HG03159 (cell line): ENCODE results near the gene ABI3BP.

ENCODE experiments used
- ATAC-seq: cut with Tn5 transposase; IDR thresholded peaks from one replicate; pipeline ENCODE4 v1.9.1; 2021; ENCODE audit warnings: mild to moderate bottlenecking, moderate library complexity; ENCODE audit not compliant: unreplicated experiment

ABI3BP gene

GRCh38 chr3:100988080-100988479, 5.1 kb downstream of the ABI3BP start:
- ATAC-seq = no peak

GRCh38 chr3:100984308-100984707, 8.9 kb downstream of the ABI3BP start:
- ATAC-seq = no peak

GRCh38 chr3:100982710-100983109, 10.5 kb downstream of the ABI3BP start:
- ATAC-seq = no peak

- no peak for ATAC-seq
Observed at GRCh38 chr3:100981164-100981911, 11.9 kb downstream of the ABI3BP start.

GRCh38 chr3:100978011-100978659, 15.1 kb downstream of the ABI3BP start:
- no peak for ATAC-seq

DNA sequence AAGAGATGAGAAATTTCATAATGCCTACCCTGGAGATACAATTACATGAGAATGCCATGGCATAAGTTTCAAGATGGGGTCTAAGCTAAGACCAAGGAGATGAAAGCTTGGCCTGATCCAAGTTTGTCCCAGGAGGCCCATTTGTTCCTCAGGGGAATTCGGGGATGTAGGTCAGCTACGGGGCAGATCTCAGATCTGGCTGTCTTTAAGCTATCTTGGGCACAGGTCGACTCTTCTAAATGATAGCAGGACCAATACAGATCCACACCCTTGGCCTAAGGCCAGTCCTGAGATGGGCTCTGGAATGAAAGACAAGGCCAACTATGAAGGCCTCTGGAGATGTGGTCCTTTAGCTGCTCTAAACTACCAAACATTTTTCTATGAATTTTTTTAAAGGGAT, 16.6 kb downstream of the ABI3BP start:
- no peak for ATAC-seq

GRCh38 chr3:100975714-100976113, 17.5 kb downstream of the ABI3BP start:
- no peak for ATAC-seq

DNA sequence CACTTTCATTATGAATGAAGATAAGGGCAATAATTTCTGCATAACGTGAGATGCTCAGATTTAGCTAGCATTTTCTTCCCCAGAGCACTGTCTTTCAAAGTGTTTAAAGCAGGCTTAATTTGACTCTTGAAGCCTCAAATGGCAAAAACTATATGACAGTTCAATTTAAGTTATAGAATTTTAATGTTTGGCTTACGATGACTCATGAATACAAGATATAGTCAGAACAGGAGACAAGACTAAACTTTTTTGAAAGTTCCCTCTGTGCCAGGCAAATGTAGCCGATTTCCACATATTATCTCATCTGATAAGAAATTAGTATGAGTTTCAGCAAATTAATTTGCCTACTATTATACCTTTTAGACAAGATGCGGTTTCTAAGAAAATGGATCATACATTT, 19.6 kb downstream of the ABI3BP start:
- ATAC-seq = no peak

DNA sequence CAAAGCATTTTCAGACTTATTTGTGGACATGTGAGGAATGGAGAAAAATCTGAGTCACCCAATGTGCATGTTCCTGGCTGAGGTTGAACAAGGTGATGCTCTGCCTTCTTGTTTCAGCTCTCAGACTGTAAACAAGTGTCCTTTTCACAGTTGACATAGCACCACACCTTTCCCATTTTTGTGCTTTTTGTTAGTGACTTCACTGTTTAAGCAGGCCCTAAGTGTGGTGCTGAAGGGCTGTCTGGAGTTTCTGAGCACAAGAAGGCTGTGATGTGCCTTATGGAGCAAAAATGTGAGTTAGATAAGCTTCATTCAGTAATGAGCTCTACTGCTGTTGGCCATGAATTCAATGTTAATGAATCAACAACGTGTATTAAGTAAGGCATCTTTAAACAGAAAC, 20.4 kb downstream of the ABI3BP start:
- no peak for ATAC-seq

- ATAC-seq = no peak
Observed at GRCh38 chr3:100972301-100972844, 20.8 kb downstream of the ABI3BP start.

GRCh38 chr3:100971798-100972197, 21.4 kb downstream of the ABI3BP start:
- no peak for ATAC-seq

- ATAC-seq = no peak
Observed at GRCh38 chr3:100970477-100970990, 22.7 kb downstream of the ABI3BP start.

DNA sequence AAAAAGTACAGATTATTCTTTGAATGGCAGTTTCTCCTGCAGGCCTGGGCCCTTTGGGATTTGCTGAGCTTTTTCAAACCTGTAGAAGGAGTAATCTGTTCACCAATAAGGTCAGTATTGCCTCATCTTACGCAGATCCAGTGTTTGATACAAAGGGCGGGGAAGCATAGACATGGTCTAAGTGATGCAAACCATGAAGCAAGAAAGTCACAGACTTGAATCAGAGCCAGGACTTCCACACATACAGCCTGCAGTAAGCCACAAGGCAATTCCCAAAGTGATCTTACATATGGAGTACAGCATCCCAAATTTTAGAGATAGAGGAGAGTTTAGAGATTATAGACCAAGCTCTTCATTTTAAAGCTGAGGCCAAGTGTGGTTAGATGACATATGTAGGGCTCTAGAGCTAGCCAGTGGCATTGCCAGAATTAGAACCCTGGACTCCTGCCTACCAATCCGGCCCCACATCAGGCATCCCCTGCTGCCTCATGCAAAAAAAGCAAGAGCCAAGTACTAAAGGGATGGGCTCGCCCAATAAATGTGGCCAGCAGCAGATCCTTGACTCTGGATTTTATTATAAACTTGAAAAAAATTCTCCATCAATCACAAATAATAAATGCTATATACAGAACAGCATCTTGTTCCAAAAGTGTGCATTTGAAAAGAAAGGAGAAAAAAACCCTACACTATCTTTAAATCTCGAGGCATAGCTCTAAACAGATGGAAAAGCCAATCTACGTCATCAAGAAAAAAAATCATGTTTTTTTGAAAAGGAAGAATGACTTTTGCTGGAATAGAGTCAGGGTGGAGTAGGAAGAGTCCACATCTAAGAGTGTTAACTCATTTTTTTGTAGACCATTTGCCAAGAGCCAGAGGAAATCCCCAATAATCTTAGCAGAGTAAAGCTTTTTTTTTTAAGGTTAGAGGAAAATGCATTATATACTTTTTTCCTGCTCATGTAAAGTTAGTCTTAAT, 24.0 kb downstream of the ABI3BP start:
- no peak for ATAC-seq

- no peak for ATAC-seq
Observed at GRCh38 chr3:100966807-100967206, 26.4 kb downstream of the ABI3BP start.

DNA sequence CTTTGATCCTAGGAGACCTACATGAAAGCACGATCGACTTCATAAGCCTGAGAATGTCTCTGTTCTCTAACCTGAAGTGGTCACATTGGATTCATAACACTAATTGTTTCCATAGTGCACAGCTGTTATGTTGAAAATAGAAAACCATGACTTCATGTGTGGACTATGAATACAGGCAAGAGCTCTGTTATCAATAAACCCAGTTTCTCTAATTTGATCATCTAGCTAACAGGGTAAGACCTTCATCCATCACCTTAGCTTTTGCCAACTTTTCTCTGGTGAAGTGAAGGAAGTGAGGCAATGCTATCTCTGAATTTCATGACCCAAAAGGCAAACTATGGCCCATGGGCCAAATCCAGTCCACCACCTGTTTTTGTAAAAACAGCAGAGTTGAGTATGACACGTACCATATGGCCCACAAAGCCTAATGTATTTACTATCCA, 27.2 kb downstream of the ABI3BP start:
- ATAC-seq = no peak

DNA sequence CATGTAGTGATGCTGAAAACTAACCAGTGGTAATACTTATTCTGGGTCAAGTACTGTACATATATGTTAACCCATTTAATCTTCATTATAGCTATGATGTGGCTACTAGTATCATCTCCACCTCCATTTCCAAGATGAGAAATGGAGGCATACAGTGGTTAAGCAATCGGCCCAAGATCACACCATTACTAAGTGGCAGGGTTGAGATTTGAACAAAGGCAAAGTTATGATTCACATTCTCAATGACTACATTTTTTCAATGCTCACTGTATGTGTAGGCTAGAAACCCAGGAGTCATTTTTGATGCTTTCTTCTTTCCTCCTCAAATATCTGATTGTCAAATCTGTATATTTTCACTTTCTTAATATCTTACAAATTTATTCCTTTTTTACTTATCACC, 30.2 kb downstream of the ABI3BP start:
- no peak for ATAC-seq

- ATAC-seq = no peak
Observed at GRCh38 chr3:100957261-100957986, 35.8 kb downstream of the ABI3BP start.

DNA sequence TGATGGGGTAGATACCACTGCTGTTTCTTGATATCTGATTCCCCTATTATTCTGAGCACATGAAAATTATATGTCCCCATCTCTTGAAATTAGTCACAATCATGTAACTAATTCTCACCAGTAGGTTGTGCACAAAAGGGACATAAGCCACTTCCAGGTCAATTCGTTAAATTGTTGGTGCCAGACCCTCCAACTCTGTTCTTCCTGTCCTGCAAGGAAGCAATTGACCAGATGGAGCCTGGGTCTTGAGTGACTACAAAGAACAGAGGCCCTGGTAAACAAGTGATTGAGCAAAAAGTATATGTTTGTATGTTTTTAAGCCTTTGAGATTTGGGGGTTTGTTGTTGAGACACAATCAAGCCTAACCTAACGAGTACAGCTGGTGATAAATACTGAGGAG, 36.9 kb downstream of the ABI3BP start:
- no peak for ATAC-seq

- ATAC-seq = no peak
Observed at GRCh38 chr3:100954990-100955389, 38.2 kb downstream of the ABI3BP start.
